Measurements from ENCODE around the gene RASA3. TPM values are rescaled to one million over a fixed set of nuclear protein-coding genes. Genes with fewer than 3 reads are reported as not detected.
"Not testable (repeated sequence)": the region's sequence is repeated elsewhere in the genome, so short reads cannot be mapped to it uniquely, and the experiment has no call there.

RASA3 gene
- total RNA-seq, 1 donor from 2014 or later: 14.6 TPM

- no peak for TF ChIP-seq CTCF (IDR thresholded peaks at IDR 0.05; ENCODE audit: unreplicated experiment)
- H3K36me3 Mint-ChIP-seq: no peaks in the 10 kb centered on the region
Observed at GRCh38 chr13:114152831-114153371, 20.5 kb upstream of the RASA3 start.

GRCh38 chr13:114152285-114152645 lies 19.8 kb upstream of the RASA3 start:
- Mint-ChIP-seq H3K36me3 (no peaks in the 10 kb centered on the region), H3K27ac (no peak overlapping the region), H3K27me3 (ENCODE audit: low read depth) (peaks cover 8% of the 10 kb centered on the region), H3K4me1 (peaks cover 4% of the 10 kb centered on the region), H3K9me3 (no peaks in the 10 kb centered on the region), H3K4me3 (no peak overlapping the region)
- DNase-seq (ENCODE audit: low spot score in 2 of 2, unreplicated experiment in 2 of 2): no peak
- no peak for TF ChIP-seq CTCF (IDR thresholded peaks at IDR 0.05; ENCODE audit: unreplicated experiment)

More at GRCh38 chr13:114152831-114153371, 20.5 kb upstream of the RASA3 start:
- H3K27ac Mint-ChIP-seq: no peak overlapping the region
- H3K4me1 Mint-ChIP-seq: peaks cover 4% of the 10 kb centered on the region
- H3K27me3 Mint-ChIP-seq (ENCODE audit: low read depth): peaks cover 11% of the 10 kb centered on the region
- no peak for DNase-seq (ENCODE audit: low spot score in 2 of 2, unreplicated experiment in 2 of 2)
- H3K9me3 Mint-ChIP-seq: no peaks in the 10 kb centered on the region
- H3K4me3 Mint-ChIP-seq: no peak overlapping the region

GRCh38 chr13:114151565-114152284 lies 19.3 kb upstream of the RASA3 start:
- H3K27ac Mint-ChIP-seq: no peak overlapping the region
- H3K27me3 Mint-ChIP-seq (ENCODE audit: low read depth): peaks cover 8% of the 10 kb centered on the region
- H3K36me3 Mint-ChIP-seq: no peaks in the 10 kb centered on the region
- H3K9me3 Mint-ChIP-seq: no peaks in the 10 kb centered on the region
- TF ChIP-seq CTCF (IDR thresholded peaks at IDR 0.05; ENCODE audit: unreplicated experiment): no peak
- H3K4me1 Mint-ChIP-seq: peaks cover 4% of the 10 kb centered on the region
- DNase-seq (ENCODE audit: low spot score in 2 of 2, unreplicated experiment in 2 of 2): no peak
- H3K4me3 Mint-ChIP-seq: no peak overlapping the region

- TF ChIP-seq CTCF (IDR thresholded peaks at IDR 0.05; ENCODE audit: unreplicated experiment): no peak
- H3K36me3 Mint-ChIP-seq: no peaks in the 10 kb centered on the region
- no peak overlapping the region for H3K4me3 Mint-ChIP-seq
- peaks cover 6% of the 10 kb centered on the region for H3K27me3 Mint-ChIP-seq (ENCODE audit: low read depth)
- no peaks in the 10 kb centered on the region for H3K4me1 Mint-ChIP-seq
- no peak for DNase-seq (ENCODE audit: low spot score in 2 of 2, unreplicated experiment in 2 of 2)
- H3K9me3 Mint-ChIP-seq: no peaks in the 10 kb centered on the region
- no peak overlapping the region for H3K27ac Mint-ChIP-seq
Observed at GRCh38 chr13:114151031-114151430, 18.6 kb upstream of the RASA3 start.

- no peaks in the 10 kb centered on the region for H3K36me3 Mint-ChIP-seq
- H3K4me3 Mint-ChIP-seq: no peak overlapping the region
- no peaks in the 10 kb centered on the region for H3K4me1 Mint-ChIP-seq
- H3K27ac Mint-ChIP-seq: no peak overlapping the region
- TF ChIP-seq CTCF (IDR thresholded peaks at IDR 0.05; ENCODE audit: unreplicated experiment): no peak
- peaks cover 6% of the 10 kb centered on the region for H3K27me3 Mint-ChIP-seq (ENCODE audit: low read depth)
- H3K9me3 Mint-ChIP-seq: no peaks in the 10 kb centered on the region
- no peak for DNase-seq (ENCODE audit: low spot score in 2 of 2, unreplicated experiment in 2 of 2)
Observed at GRCh38 chr13:114149774-114150740, 17.6 kb upstream of the RASA3 start.

- H3K4me3 Mint-ChIP-seq; H3K27ac Mint-ChIP-seq; H3K4me1 Mint-ChIP-seq; H3K9me3 Mint-ChIP-seq; DNase-seq (ENCODE audit: low spot score in 2 of 2, unreplicated experiment in 2 of 2); H3K36me3 Mint-ChIP-seq; H3K27me3 Mint-ChIP-seq (ENCODE audit: low read depth): not testable (repeated sequence)
Observed at GRCh38 chr13:114148886-114149285, 16.5 kb upstream of the RASA3 start.
